Left lobe of liver (tissue), 2 donors: ENCODE measurements around the gene RERG. TPM values are rescaled to one million over a fixed set of nuclear protein-coding genes. Genes with fewer than 3 reads are reported as not detected.
A peak's percentile ranks its signal among the peaks of the same experiment; 100 is the strongest.
"Not testable (repeated sequence)": the region's sequence is repeated elsewhere in the genome, so short reads cannot be mapped to it uniquely, and the experiment has no call there.

Source experiments
- ATAC-seq: fragments of 200-7000 bp; cut with Tn5 transposase; one replicate; pipeline ENCODE4 v1.9.1; 2020; ENCODE audit warnings: mild to moderate bottlenecking, moderate library complexity
- DNase-seq: peaks from one replicate; pipeline ENCODE4 v3.0.0-alpha.2; 2020; ENCODE audit warnings: low spot score
- total RNA-seq: library from RNA; stranded (reverse); gene quantifications from one replicate; pipeline ENCODE4 v1.2.1, GENCODE V29; 2021
- donor health status: DM: no; HTN: no; CAD: no; lungs with moderate emphysema.
- donor health status: DM: no; HTN: yes; CAD: no.

RERG gene, protein sequence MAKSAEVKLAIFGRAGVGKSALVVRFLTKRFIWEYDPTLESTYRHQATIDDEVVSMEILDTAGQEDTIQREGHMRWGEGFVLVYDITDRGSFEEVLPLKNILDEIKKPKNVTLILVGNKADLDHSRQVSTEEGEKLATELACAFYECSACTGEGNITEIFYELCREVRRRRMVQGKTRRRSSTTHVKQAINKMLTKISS
- 1.5 TPM for total RNA-seq

DNA sequence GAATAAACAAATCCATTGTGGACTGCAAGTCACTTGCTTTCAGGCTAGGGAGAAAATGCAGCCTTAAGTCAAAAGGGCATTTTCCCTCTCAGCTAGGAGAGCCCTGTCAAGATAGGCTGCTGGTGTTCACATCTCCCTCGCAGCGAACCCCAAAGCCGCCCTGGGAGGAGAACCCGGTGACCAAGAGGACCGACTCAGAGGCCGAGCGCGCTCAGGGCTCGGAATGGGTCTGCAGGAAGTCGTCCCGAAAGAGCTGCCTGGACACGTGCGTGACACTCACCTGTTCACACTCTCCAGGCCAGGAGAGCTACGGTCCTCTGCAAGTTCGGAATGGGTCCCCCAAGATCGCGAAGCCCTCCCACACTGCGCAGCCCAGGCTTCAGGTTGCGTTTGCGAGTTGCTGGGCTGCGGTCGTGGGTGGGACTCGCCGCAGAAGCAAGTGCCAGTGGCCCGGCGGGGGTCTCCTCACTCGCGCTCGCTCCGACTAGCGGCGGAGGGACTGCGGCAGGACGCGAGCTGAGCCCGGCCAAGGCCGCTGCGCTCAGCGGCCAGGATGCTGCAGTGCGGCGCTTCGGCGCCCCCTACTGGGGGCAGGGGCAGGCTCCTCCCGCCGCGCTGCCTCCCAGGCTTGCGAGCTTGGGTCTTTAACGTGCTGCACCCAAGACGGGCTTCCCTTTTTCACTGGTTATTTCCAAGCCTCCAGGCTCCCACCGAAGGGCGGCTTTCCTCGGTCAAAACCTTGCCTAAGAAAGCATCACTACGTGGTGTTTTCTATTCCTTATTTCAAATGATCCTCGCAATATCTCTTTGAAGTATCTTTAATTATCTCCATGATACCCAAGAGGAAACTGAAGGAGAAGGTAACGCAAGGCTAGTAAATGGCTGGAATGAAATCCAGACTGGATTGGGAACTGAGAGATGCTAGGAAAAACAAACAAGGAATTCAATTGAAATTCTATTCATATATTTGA, at the start of gene RERG:
RERG (minus strand) TSS at position 503 of the 971 bp plus-strand sequence. CDS start 3,928 bp downstream, outside the sequence.
- ATAC-seq, result peak; percentile 100
- DNase-seq, result peak; percentile 82

DNA sequence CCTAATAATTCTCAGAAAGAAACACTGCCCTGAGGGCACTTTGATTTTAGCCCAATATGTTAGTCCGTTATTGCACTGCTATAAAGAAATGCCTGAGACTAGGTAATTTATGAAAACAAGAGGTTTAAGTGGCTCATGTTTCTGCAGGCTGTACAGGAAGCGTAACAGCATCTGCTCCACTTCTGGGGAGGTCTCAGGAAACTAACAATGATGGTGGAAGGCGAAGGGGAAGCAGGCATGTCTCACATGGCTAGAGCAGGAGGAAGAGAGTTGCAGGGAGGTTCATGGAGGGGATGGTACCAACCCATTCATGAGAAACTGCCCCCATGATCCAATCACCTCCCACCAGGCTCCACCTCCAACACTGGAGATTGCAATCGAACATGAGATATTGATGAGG, 49.4 kb upstream of the RERG start:
- DNase-seq (no peak), ATAC-seq (no peak)

DNA sequence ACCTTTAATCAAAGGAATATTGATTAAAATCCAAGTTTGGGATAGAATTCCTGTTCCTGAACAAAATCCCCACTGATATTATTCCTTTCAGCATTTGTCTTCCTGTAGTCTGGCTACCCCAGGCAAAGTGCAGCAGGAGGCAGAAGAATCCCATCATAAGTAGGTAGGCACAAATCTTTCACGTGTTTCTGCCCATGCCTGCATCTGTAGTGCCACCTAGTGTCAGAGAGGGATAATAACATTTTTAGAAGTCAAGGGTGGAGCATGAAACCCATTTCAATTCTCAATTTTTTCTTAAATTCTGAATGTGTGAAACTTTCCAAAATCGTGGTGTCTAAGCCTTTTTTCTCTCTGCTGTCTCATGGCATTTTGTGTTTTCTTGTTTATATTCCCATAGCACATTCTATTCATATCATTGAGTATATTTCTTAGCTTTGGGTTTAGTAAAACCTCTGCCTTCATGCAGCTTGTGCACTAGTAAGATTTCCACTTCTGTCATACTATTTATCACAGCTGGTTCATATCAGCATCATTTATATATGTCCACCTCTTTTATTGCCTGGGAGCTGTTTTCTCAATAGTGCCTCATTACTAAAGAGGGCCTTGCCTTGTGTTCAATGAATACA, 47.8 kb upstream of the RERG start:
- DNase-seq, result no peak
- ATAC-seq, result peak; percentile 97

DNA sequence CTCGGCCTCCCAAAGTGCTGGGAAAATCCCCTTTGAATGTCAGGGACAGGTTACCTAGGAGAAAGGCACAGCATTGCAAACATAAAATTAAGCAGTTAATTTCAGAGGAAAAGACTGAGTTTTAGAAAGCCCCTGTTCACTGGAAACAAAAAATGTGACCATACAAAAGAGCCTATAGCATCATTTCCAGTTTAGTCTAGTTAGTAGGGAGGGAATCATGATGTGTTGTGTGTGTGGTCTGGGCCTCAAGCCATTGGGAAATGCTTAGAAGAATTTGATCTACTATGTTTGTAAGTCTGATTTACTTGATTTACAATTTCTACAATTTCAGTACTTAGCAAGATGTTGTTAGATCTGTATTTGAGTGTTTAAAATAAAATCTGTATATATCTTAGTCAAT, 47.1 kb upstream of the RERG start:
- no peak for ATAC-seq
- no peak for DNase-seq

DNA sequence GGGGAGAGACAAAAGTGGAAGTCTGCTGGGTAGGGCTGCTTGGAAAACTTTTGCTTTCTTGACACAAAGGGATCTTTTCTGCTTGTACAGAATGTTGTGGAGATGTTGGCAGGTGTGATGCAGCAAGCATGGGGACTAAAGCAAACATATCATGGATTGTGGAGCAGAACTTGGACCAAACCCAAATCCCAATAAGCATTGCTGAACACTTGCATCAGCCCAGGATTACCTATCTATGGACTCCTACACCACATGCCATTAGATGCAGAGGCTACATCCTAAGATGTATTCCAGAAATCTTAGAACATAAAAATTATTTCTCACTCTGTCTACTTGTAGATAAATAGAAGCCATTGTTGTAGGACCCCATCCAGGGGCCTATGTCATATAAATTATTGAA, 44.7 kb upstream of the RERG start:
- DNase-seq (no peak), ATAC-seq (no peak)

DNA sequence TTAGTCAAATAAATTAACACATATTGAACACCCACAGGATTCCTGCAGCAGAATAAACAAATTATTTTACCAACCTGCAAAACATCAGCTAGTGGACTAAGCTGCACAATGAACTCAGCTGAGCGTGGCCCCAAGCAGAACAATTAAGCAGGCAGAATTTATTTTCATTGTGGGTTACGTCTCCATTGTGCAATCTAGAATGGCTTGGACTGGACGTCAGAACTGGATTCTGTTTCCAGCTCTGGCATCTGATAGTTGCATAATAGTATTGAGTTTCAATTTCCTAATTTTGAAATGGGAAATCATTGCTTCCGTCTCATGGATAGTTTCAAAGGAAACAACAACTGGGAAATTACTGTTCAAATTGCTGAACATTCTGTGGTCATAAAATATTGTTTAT, 35.5 kb upstream of the RERG start:
- DNase-seq, result no peak
- peak; percentile 64 for ATAC-seq

DNA sequence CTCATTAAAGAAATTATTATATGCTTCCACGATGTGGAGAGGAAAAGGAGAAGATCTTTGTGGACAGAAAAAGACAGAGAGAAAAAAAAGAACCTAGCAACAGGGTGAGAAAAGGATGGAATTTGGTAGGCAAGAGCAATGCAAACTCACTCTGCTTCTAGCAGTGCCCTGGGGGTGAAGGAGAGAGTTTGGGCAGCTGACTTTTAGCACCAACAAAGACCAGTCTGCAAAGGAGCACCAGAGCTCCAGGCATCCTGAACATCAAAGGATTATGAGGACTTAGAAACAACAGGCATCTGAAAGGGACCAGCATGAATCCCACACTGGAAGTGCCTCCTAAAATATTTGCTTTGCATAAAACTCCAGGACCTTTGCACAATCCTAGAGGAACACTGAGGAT, 32.8 kb upstream of the RERG start:
- DNase-seq (no peak), ATAC-seq (no peak)

DNA sequence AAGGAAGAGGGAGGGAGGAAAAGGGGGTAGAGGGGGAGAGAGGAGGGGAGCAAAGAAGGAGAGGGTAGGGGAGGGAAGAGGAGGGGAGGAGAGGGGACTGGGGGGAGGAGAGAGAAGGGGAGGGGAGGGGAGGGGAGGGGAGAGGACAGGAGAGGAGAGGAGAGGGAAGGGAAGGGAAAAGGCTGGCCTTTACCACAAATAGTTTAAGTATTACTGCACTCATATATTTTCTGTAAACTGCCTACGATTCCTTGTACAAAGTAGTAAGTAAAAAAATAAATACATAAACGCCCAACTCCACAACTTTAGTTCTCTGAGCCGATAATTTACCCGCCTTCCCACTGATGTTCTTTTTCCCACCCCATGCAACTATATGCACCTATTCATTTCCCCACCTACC, 23.7 kb upstream of the RERG start:
- ATAC-seq (no peak), DNase-seq (no peak)

DNA sequence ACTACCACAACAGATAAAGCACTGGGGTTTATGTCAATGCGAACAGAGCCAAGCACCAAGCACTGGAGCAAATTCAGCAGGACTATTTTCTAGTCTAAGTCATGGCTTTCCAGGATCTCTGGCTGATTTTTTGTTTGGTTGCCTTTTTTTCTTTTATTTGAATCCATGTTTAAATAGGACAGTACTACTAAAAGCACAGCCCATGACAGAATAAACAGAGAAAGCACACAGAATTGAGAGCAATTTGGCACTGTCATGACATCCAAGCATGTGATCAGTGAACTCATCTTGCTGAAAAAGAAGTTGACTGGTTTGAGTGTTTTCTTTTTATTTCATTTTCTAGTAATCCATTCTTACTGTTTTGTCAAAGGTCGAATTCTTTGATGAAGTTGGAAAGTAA, 23.1 kb upstream of the RERG start:
- DNase-seq (no peak), ATAC-seq (no peak)

DNA sequence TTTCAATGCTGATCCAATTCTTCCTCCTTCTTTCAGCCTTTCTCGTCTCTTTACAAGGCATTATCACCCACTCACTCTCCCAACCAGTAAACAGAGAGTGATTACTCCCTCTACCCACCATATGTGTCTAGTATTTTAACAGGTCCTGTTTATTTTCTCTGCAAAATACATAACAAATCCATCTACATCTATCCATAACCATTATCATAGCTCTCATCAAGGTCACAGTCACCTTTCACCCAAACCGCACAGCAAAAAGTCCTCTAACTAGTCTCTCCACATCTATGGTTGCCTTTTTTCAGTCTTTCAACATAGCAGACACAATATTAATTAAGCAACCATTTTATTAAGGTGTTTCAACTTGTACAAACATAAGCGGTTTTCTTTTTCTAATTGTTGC, 21.9 kb upstream of the RERG start:
- ATAC-seq (no peak), DNase-seq (no peak)

DNA sequence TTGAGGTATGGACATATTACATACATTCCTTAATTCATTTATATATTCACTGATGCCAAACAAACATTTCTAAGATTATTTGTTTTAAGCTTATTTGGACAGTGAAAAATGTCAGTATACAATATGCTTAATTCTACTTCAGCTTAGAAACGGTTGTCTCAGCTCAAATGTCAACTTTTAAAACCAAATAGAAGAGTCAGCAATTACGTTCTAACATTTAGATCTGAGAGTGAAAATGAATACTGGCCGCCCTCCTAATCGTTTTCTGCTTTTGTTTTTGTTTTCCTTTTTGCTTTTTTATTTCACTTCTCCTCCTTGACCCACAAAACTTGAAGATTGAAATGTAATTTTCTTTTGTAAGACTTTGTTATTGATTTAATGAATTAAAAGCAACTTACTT, 19.7 kb upstream of the RERG start:
- DNase-seq (no peak), ATAC-seq (no peak)

DNA sequence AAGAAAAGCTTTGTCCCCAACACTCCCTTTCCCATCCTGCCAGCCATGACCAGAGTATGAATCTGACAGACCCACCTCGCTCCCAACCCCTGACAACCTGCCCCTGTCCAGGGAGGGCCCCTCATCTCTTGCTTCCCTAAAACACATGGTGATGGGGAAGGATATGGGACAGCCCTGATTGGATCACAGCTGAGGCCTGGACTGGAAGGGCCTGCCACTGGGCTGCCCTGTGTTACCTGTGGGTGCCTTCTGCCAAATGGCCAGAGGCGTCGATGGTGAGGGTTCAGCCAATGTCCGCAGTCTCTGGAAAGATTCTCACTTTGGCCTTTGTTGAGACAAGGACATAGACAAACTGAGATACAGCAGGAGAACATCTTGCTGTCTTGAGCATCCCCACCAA, 13.3 kb upstream of the RERG start:
- ATAC-seq, result no peak
- DNase-seq, result no peak

DNA sequence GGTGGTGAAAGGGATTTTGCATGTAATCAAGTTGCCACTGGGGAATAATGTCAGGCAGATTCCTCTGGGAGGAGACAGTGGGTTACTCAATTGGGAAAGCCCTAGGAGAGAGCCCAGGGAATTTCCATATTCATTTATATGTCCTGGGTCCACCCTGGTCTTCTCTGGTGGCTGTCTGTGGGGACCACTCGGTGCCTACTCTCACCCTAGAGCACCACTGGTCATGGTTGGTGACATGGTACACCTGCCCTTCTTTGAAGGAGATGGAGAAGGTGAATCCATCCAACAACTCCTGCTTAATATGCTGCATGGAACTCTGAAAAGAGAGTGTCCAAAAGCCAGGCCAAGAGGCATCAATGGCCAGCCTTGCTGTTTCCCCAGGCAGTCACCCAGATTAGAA, 12.8 kb upstream of the RERG start:
- ATAC-seq (no peak), DNase-seq (no peak)

DNA sequence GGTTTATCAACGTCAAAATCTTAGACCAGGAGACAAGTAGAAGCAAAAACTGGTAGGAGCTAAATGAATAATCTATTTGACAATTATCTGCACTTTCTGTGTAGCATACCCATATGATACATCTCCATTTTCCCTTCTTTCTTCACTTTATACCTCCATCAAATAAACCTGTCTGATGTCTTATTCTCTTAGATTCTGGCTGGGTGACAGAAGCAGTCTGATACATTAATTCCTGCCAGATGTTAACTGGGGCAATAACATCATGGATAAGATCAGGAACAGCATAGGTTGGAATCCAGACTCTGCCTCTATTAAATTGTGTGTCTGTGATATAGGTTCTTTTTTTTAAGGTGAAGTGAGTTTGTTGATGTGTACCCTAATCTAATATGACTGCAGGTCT, 11.7 kb upstream of the RERG start:
- no peak for DNase-seq
- ATAC-seq, result no peak

DNA sequence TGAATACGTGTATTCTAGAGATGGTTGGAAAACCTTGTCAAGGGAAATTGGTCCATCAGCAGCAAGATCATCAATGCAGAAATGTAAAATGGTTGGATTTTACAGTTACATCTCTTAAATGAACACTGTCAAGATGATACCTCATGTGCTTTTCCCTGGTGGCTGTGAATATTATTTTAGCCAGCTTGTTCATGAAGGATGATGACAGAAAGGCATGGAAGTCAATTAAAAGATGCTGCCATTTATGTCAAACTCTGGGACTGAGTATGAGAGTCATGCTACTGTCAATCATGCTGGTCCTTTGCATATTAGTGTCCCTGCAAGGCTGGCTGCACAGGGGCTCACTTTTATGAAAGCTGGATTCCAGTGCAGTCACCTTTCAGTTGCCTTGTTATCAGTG, 10.3 kb upstream of the RERG start:
- ATAC-seq (no peak), DNase-seq (no peak)

DNA sequence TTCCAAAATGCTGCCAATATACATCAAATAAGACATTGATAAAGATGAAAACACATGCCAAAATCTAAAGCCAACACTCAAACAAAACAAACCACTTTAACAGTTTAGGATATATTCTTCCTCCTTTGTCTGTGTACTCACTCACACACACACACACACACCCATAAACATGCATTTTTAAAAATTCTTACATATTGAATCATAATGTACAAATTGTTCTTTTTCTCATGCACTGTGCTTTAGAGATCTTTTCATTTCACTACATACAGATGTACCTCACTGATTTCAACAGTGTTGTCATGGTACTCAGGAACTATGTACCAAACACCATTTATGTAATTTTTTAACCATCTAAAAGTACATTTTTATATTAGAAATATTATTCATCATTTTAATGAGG, 9.5 kb upstream of the RERG start:
- ATAC-seq (no peak), DNase-seq (no peak)

DNA sequence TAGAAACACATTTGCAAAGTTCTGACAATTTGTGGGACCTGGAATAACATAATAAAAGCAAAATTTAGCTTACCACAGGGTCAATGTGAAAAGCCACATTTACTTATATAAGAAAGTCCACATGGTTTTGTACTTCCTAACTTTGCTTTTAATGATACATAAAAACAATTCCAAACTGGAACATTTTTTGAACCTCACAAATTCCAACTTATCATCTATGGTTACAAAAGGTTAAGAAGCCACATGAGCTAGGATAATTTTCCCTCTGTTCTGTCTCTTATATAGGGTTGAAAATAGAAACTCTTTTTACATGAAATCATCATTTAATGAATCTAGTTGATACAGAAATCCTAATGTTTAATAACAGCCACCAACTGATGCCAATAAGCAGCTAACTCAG, 8.9 kb upstream of the RERG start:
- no peak for ATAC-seq
- DNase-seq, result no peak

DNA sequence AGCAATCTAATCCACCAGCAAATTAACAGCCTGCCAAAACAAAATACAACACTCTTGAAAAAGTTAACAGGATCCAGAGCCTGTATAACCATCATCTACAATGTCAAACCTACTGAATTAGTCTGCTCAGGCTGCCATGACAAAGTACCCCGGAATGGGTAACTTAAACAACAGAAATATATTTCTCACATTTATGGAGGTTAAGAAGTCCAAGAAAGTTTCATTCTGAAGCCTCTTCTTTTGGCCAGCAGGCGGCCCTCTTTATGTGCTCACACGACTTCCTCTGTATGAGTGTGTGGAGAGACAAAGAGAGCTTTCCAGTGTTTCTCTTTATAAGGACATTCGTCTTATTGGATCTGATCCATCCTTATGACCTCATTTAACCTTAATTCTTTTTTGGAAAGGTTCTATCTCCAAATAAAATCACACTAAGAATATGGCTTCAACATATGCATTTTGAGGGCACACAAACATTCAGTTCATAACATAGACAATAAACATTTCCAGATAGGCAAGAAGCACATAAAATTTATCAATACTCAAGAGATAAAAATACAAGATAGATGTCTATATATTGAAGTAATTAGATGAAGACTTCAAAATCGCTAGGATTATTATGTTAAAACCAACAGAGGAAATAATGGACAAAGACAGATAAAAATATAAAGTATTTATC, 5.9 kb upstream of the RERG start:
- peak; percentile 47 for DNase-seq
- peak; percentile 80 for ATAC-seq

DNA sequence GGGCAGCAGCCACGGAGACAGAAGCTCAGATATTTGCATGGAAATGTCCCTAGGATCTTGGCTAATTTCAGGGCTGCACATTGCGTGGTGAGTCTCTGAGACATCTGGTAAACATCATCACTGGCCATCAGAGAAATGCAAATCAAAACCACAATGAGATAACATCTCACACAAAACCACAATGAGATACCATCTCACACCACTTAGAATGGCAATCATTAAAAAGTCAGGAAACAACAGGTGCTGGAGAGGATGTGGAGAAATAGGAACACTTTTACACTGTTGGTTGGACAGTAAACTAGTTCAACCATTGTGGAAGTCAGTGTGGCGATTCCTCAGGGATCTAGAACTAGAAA, 4.6 kb upstream of the RERG start:
- not testable (repeated sequence) for ATAC-seq, DNase-seq

DNA sequence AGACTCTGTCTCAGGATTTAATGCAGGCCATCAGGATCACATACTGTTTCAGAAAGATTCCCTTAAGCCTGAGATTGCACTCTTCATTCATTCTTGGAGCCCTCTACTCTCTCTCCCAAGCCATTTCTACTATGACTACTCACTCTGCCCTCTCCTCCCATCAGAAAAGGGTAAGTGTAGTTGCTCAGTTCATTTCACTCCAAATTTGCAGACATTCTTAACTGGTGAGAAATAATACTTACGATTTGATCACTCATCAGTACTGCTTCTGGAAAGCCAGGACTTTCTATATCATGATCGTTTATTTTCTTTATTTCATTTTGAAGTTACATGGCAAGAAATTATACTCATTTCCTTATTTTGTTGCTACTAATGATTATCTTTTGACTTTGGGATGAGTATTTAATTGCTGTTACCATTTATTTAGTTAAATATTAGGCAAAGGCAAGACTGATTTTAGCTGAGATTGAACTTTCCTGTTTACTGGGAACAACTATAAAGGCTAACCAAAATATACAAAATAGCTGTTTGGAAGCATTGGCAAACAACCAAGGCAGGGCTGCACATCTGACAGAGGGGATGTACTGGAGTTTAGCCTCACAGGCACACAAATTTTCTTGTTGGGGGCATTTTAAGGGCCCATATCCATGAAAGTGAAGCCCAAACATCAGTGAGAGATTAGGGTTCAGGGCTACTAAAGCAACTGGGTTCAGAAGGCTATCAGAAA, 4.1 kb upstream of the RERG start:
- ATAC-seq (no peak), DNase-seq (no peak)

DNA sequence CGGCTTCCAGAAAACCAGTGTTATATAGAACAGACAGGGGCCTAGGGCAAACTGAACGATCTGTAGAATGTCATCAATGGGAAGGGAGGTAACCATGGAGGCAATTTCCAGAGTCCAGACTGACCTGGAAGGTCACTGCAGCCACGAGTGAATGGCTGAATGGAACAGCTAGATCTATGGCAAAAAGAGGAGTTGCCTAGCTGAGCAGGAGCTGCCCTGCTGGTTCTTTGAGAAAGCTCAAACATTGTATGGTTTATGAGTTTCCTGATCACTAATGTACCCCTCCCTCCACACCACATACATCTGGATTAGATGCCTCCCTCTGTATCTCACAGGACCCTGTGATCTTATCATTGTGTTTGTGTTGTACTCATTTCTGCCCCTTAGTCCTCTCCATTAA, 1.0 kb upstream of the RERG start:
- ATAC-seq (no peak), DNase-seq (no peak)
